PC-3 (cell line): ENCODE data around the gene SLC24A3.

Source experiments
- EZH2 ChIP-seq: fragments of 300-600 bp; sonication (generic); IDR thresholded peaks from one replicate; pipeline ENCODE4 v1.6.1; 2017; ENCODE audit warnings: antibody characterized with exemption, mild to moderate bottlenecking, low read length; ENCODE audit not compliant: unreplicated experiment
- EZH2phosphoT487 ChIP-seq: fragments of 300-600 bp; sonication (generic); IDR thresholded peaks from 2 replicates; pipeline ENCODE4 v1.6.1; 2018; ENCODE audit warnings: mild to moderate bottlenecking, antibody characterized with exemption, low read length, borderline replicate concordance
- TF ChIP-seq, protein P1 (sequence below): fragments of 300-600 bp; sonication (generic); conservative IDR thresholded peaks from 2 replicates; pipeline ENCODE4 v1.5.1; 2017; ENCODE audit warnings: antibody characterized with exemption, low read depth, mild to moderate bottlenecking, low read length

DNA sequence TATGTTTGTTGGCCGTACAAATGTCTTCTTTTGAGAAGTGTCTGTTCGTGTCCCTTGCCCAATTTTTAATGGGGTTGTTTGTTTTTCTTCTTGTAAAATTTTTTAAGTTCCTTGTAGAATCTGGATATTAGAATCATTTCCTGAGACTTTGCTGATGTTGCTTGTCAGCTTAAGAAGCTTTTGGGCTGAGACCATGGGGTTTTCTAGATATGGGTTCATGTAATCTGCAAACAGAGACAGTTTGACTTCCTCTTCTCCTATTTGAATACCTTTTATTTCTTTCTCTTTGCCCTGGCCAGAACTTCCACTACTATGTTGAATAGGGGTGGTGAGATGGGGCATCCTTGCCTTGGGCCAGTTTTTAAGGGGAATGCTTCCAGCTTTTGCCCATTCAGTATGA lies 82.6 kb downstream of the SLC24A3 start:
- TF ChIP-seq, protein P1, sequence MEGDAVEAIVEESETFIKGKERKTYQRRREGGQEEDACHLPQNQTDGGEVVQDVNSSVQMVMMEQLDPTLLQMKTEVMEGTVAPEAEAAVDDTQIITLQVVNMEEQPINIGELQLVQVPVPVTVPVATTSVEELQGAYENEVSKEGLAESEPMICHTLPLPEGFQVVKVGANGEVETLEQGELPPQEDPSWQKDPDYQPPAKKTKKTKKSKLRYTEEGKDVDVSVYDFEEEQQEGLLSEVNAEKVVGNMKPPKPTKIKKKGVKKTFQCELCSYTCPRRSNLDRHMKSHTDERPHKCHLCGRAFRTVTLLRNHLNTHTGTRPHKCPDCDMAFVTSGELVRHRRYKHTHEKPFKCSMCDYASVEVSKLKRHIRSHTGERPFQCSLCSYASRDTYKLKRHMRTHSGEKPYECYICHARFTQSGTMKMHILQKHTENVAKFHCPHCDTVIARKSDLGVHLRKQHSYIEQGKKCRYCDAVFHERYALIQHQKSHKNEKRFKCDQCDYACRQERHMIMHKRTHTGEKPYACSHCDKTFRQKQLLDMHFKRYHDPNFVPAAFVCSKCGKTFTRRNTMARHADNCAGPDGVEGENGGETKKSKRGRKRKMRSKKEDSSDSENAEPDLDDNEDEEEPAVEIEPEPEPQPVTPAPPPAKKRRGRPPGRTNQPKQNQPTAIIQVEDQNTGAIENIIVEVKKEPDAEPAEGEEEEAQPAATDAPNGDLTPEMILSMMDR = no peak
- TF ChIP-seq EZH2 = no peak
- TF ChIP-seq EZH2phosphoT487 = no peak
